H1 (cell line): Measurements from ENCODE around the gene CALY. TPM values are rescaled to one million over a fixed set of nuclear protein-coding genes. Genes with fewer than 3 reads are reported as not detected.
A peak's percentile ranks its signal among the peaks of the same experiment; 100 is the strongest.

Experiments used
- CTCF ChIA-PET: fragments of 300-600 bp; sonication (Branson Sonifier 250); formaldehyde crosslinking; loops from one replicate; lab custom pipeline; 2021; ENCODE audit not compliant: partially characterized antibody; lab: Charles Lee
- POLR2A ChIA-PET: fragments of 300-600 bp; sonication (Branson Sonifier 250); formaldehyde crosslinking; loops from one replicate; lab custom pipeline; 2021; ENCODE audit warnings: inconsistent platforms; ENCODE audit not compliant: partially characterized antibody; lab: Charles Lee
- DNase-seq, 2 experiments: peaks; one replicate each; pipeline versions ENCODE4 v3.0.0 to v3.0.0-alpha.2; 2010 to 2022; ENCODE audit warnings: low spot score in 2 of 2, low read depth in 1 of 2, mixed read lengths in 1 of 2
- FAIRE-seq: peaks from 2 replicates; lab custom pipeline; 2011; peaks lifted over from hg19 to GRCh38; lab: Jason Lieb, UNC
- H2AFZ ChIP-seq: 2 replicates; pipeline ENCODE4 v1.8.1; 2012; ENCODE audit warnings: low read length, inconsistent platforms
- H2AK5ac ChIP-seq: 2 replicates; pipeline ENCODE4 v1.6.1; 2013; ENCODE audit warnings: low read depth, low read length
- H2BK120ac ChIP-seq: replicated peaks from 2 replicates; pipeline ENCODE3; 2013; ENCODE audit warnings: low read depth, low read length, inconsistent platforms
- H2BK12ac ChIP-seq: 2 replicates; pipeline ENCODE4 v1.6.1; 2013; ENCODE audit warnings: low read depth, low read length
- H2BK15ac ChIP-seq: 2 replicates; pipeline ENCODE4 v1.6.1; 2013; ENCODE audit warnings: low read length
- H2BK20ac ChIP-seq: 2 replicates; pipeline ENCODE4 v1.6.1; 2013; ENCODE audit warnings: low read length
- H2BK5ac ChIP-seq: 2 replicates; pipeline ENCODE4 v1.6.1; 2013; ENCODE audit warnings: low read depth, low read length
- H3K14ac ChIP-seq: 2 replicates; pipeline ENCODE4 v1.6.1; 2013; ENCODE audit warnings: inconsistent platforms; ENCODE audit not compliant: insufficient read length
- H3K18ac ChIP-seq: 2 replicates; pipeline ENCODE4 v1.6.1; 2013; ENCODE audit warnings: low read length; ENCODE audit errors: extremely low read depth
- H3K23ac ChIP-seq: 2 replicates; pipeline ENCODE4 v1.6.1; 2013; ENCODE audit warnings: inconsistent platforms; ENCODE audit not compliant: insufficient read length
- H3K23me2 ChIP-seq: 2 replicates; pipeline ENCODE4 v1.6.1; 2013; ENCODE audit warnings: low read depth, low read length
- H3K27ac ChIP-seq: 2 replicates; pipeline ENCODE4 v1.6.1; 2011; ENCODE audit warnings: low read depth, low read length, inconsistent platforms
- H3K27me3 ChIP-seq, 4 experiments: replicated peaks in 1 of 4; 1 replicate in 1 of 4; 2 replicates in 3 of 4; pipeline versions ENCODE4 v1.6.1 to v1.8.1; 2011 to 2013; ENCODE audit warnings: low read length in 3 of 4, mild to moderate bottlenecking in 3 of 4, inconsistent platforms in 2 of 4, mixed read lengths in 2 of 4, moderate library complexity in 1 of 4; ENCODE audit not compliant: control insufficient read depth in 3 of 4, insufficient read depth in 3 of 4; ENCODE audit errors: extremely low read depth in 1 of 4
- H3K36me3 ChIP-seq, 4 experiments: 2 replicates each; pipeline versions ENCODE4 v1.6.1 to v1.8.1; 2011 to 2013; ENCODE audit warnings: mild to moderate bottlenecking in 4 of 4, low read length in 3 of 4, moderate library complexity in 2 of 4, control low read depth in 1 of 4, inconsistent platforms in 1 of 4; ENCODE audit not compliant: insufficient read depth in 4 of 4, control insufficient read depth in 2 of 4
- H3K4ac ChIP-seq: replicated peaks from 2 replicates; pipeline ENCODE3; 2013; ENCODE audit warnings: low read length, low read depth, mixed read lengths, inconsistent platforms; ENCODE audit not compliant: insufficient read length
- H3K4me1 ChIP-seq, 4 experiments: replicated peaks in 1 of 4; 1 replicate in 1 of 4; 2 replicates in 3 of 4; pipeline versions ENCODE4 v1.6.1 to v1.8.1; 2011 to 2013; ENCODE audit warnings: low read length in 3 of 4, inconsistent platforms in 2 of 4, mixed read lengths in 1 of 4; ENCODE audit not compliant: insufficient read depth in 4 of 4, control insufficient read depth in 3 of 4
- H3K4me2 ChIP-seq, 2 experiments: 2 replicates each; pipeline versions ENCODE4 v1.6.1 to v1.8.1; 2011 to 2013; ENCODE audit warnings: low read depth in 2 of 2, low read length in 2 of 2, control low read depth in 1 of 2, inconsistent platforms in 1 of 2, mild to moderate bottlenecking in 1 of 2; ENCODE audit not compliant: insufficient read depth in 1 of 2
- H3K4me3 ChIP-seq, 4 experiments: fragments of 200-600, 300-600 bp in 1 of 4; sonication (generic), shearing (Covaris generic), sonication (Bioruptor Twin) in 1 of 4; 2 replicates each; pipeline versions ENCODE4 v1.5.1 to v1.8.1; 2011 to 2016; ENCODE audit warnings: low read length in 4 of 4, low read depth in 3 of 4, control low read depth in 2 of 4, inconsistent platforms in 2 of 4, mild to moderate bottlenecking in 2 of 4, mixed read lengths in 1 of 4, moderate library complexity in 1 of 4; ENCODE audit not compliant: insufficient read depth in 2 of 4; ENCODE audit errors: extremely low read depth in 1 of 4
- H3K56ac ChIP-seq: replicated peaks from 2 replicates; pipeline ENCODE3; 2013; ENCODE audit warnings: low read depth, mild to moderate bottlenecking, mixed read lengths, low read length, inconsistent platforms; ENCODE audit not compliant: insufficient read length
- H3K79me1 ChIP-seq: 2 replicates; pipeline ENCODE4 v1.6.1; 2013; ENCODE audit warnings: low read depth, low read length, control low read depth
- H3K79me2 ChIP-seq, 2 experiments: 2 replicates each; pipeline versions ENCODE4 v1.6.1 to v1.8.1; 2012 to 2013; ENCODE audit warnings: low read length in 2 of 2, mild to moderate bottlenecking in 2 of 2, inconsistent platforms in 1 of 2; ENCODE audit not compliant: insufficient read depth in 2 of 2, control insufficient read depth in 1 of 2
- H3K9ac ChIP-seq, 4 experiments: replicated peaks in 1 of 4; 1 replicate in 1 of 4; 2 replicates in 3 of 4; pipeline versions ENCODE4 v1.6.1 to v1.8.1; 2011 to 2013; ENCODE audit warnings: low read depth in 3 of 4, low read length in 3 of 4, control low read depth in 2 of 4, mild to moderate bottlenecking in 2 of 4, moderate library complexity in 2 of 4, inconsistent platforms in 1 of 4; ENCODE audit errors: extremely low read depth in 1 of 4
- H3K9me3 ChIP-seq, 2 experiments: 2 replicates each; pipeline versions ENCODE4 v1.6.1 to v1.8.1; 2012 to 2013; ENCODE audit warnings: mild to moderate bottlenecking in 2 of 2, moderate library complexity in 2 of 2, control low read depth in 1 of 2, inconsistent platforms in 1 of 2, low read depth in 1 of 2, low read length in 1 of 2, mixed read lengths in 1 of 2; ENCODE audit not compliant: insufficient read depth in 2 of 2
- H4K20me1 ChIP-seq, 2 experiments: replicated peaks in 1 of 2; 2 replicates each; pipeline versions ENCODE3 to v1.8.1; 2011 to 2013; ENCODE audit warnings: inconsistent platforms in 2 of 2, low read length in 2 of 2, mild to moderate bottlenecking in 1 of 2; ENCODE audit not compliant: insufficient read depth in 2 of 2, control insufficient read depth in 1 of 2
- H4K5ac ChIP-seq: 2 replicates; pipeline ENCODE4 v1.6.1; 2013; ENCODE audit warnings: low read length, low read depth, mixed read lengths, inconsistent platforms; ENCODE audit not compliant: insufficient read length
- H4K8ac ChIP-seq: 2 replicates; pipeline ENCODE4 v1.8.0; 2013; ENCODE audit warnings: mild to moderate bottlenecking, moderate library complexity, low read length, inconsistent platforms; ENCODE audit not compliant: insufficient read depth; ENCODE audit errors: extremely low read depth
- H4K91ac ChIP-seq: replicated peaks from 2 replicates; pipeline ENCODE3; 2013; ENCODE audit warnings: low read length, mixed read lengths, inconsistent platforms; ENCODE audit not compliant: insufficient read length
- SAP30 ChIP-seq: fragments of 300-600 bp; sonication (generic); IDR thresholded peaks from 2 replicates; pipeline ENCODE4 v1.7.1; 2012; ENCODE audit warnings: low read length, moderate library complexity, mild to moderate bottlenecking, inconsistent platforms; ENCODE audit not compliant: insufficient read depth, insufficient replicate concordance
- SIN3A ChIP-seq, 2 experiments: IDR thresholded peaks in 1 of 2; conservative IDR thresholded peaks in 1 of 2; 2 replicates each; pipeline ENCODE4 v1.6.1; 2011 to 2012; ENCODE audit warnings: low read length in 2 of 2, improper control_type of control experiment in 1 of 2, low read depth in 1 of 2, mild to moderate bottlenecking in 1 of 2
- TAF7 ChIP-seq: optimal IDR thresholded peaks from 2 replicates; pipeline ENCODE3; 2011; ENCODE audit warnings: low read depth, mild to moderate bottlenecking, inconsistent platforms, low read length, moderate library complexity, borderline replicate concordance
- TCF12 ChIP-seq: IDR thresholded peaks from 2 replicates; pipeline ENCODE4 v1.6.1; 2011; ENCODE audit warnings: low read depth, mild to moderate bottlenecking, low read length
- WGBS, 2 experiments: shearing (Covaris generic) in 1 of 2; methylation state at CpG; one replicate each; pipeline versions ENCODE4 v1.1.6 to v1.1.7; 2013 to 2015; ENCODE audit warnings: low lambda C conversion rate in 2 of 2, mixed read lengths in 2 of 2, inconsistent platforms in 1 of 2, low coverage in 1 of 2, missing lambda C conversion rate in 1 of 2; ENCODE audit not compliant: insufficient replicate concordance in 2 of 2, insufficient coverage in 1 of 2, insufficient read length in 1 of 2; ENCODE audit errors: extremely low coverage in 1 of 2, missing lambda C conversion rate in 1 of 2; 5-methylcytosine and 5-hydroxymethylcytosine counted together
- polyA plus RNA-seq, 7 experiments: library from polyadenylated mRNA; depleted of rRNA in 3 of 7; stranded (reverse) in 5 of 7; unstranded in 2 of 7; fragments of >200 nt in 5 of 7; fragments of 200-250 nt in 2 of 7; gene quantifications; 1 replicate in 5 of 7; 2 replicates in 1 of 7; 4 replicates in 1 of 7; pipeline versions ENCODE4 v1.2.1 to v1.2.3, GENCODE V29; 2011 to 2013; ENCODE audit warnings: missing spikeins in 2 of 7, mixed read lengths in 2 of 7
- total RNA-seq: library from RNA; stranded (reverse); fragmentation: NEBNext Ultra II Directional; extraction: Animal tissue kit (Norgen Biotek cat#: 25700); gene quantifications from 2 replicates; pipeline ENCODE4 v1.2.1, GENCODE V29; 2021

CALY gene
- total and polyA plus RNA-seq, 2 of the 8 experiments (the other 6 are each of a cell fraction or from before 2014, with no cell fraction given): 1.3 to 1.5 TPM

DNA sequence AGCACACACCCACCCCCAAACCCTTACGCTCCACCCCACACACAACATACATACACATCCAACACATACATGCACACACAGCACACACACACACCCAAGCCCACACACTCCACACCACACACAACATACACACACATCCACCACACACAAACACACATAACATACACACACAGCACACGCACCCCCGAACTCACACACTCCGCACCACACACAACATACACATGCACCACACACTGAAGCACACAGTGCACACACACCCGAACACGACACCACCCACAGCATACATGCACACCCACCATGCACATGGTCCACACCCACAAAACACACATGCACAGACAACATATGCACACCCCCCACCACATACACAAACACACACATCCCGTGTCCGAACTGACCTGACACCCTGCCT lies 12.5 kb upstream of the CALY start:
- Histone ChIP-seq H2AFZ (no peak overlapping the region), H2BK20ac (no peak overlapping the region), H4K5ac (no peak overlapping the region), H4K91ac (peak overlapping the region; percentile 65), H3K56ac (no peak overlapping the region), H3K9ac (no peak overlapping the region), H3K27ac (no peak overlapping the region), H2BK120ac (no peak overlapping the region), H3K4ac (no peak overlapping the region), H3K23me2 (peaks cover 4% of the 10 kb centered on the region; the same call in 1 of the 2 replicates), H3K79me2 (no peaks in the 10 kb centered on the region), H3K4me3 (no peak overlapping the region), H4K20me1 (peaks cover 4 to 12% of the 10 kb centered on the region in 2 experiments), H3K27me3 (no peaks in the 10 kb centered on the region; a peak in 3 of 7 replicates), H3K4me1 (peaks cover 0 to 21% (median 2%) of the 10 kb centered on the region in 4 experiments; a peak in 4 of 7 replicates), H2BK15ac (no peak overlapping the region; the same call in 1 of the 2 replicates), H3K36me3 (no peaks in the 10 kb centered on the region), H4K8ac (no peak overlapping the region), H3K18ac (no peak overlapping the region), H2BK5ac (peak overlapping the region; percentile 2; the same call in 1 of the 2 replicates), H3K4me2 (no peak overlapping the region), H3K79me1 (no peaks in the 10 kb centered on the region), H2BK12ac (peak overlapping the region; percentile 18; the same call in 1 of the 2 replicates), H3K14ac (no peak overlapping the region), H2AK5ac (0 out of 2 replicates have a peak overlapping the region, but pooled peaks have one; percentile 32), H3K9me3 (no peaks in the 10 kb centered on the region), H3K23ac (no peak overlapping the region)
- FAIRE-seq: no peak
- no peak for DNase-seq
- WGBS, 2 experiments: 96 to 100% methylated on average over 4 to 8 of the region's 8 CpGs
- ChIA-PET POLR2A (interaction anchor here (1.1 to 1.3 kb wide), 2 partner anchors 12 to 21 kb away, joined by 3 read pairs; partner anchors contain the start of gene CALY), CTCF (interaction anchor here (0.7 kb wide), 1 partner anchor 9 kb away, joined by 3 read pairs; no protein-coding TSS in a partner anchor)
- TF ChIP-seq TAF7 (no peak), SAP30 (no peak), TCF12 (no peak), SIN3A (conservative IDR thresholded peaks at IDR 0.05 in 1 of 2, IDR thresholded peaks at IDR 0.05 in 1 of 2; ENCODE audit: low read depth in 1 of 2, low read length in 2 of 2) (no peak)
- TF ChIP-seq, all 59 proteins: peak for 0
